Endothelial cell (in vitro differentiated cells): ENCODE data around the gene CTNND2. TPM values are rescaled to one million over a fixed set of nuclear protein-coding genes. Genes with fewer than 3 reads are reported as not detected.

Source experiments
- DNase-seq: peaks from one replicate; pipeline ENCODE4 v3.0.0; 2021; ENCODE audit warnings: low spot score
- H3K27ac Mint-ChIP-seq: one replicate; pipeline ENCODE4 v1.8.0; 2021; ENCODE audit warnings: mixed read lengths, inconsistent platforms; ENCODE audit not compliant: unreplicated experiment
- H3K27me3 Mint-ChIP-seq: one replicate; pipeline ENCODE4 v1.8.0; 2021; ENCODE audit warnings: mild to moderate bottlenecking, moderate library complexity, mixed read lengths, inconsistent platforms; ENCODE audit not compliant: unreplicated experiment
- H3K36me3 Mint-ChIP-seq: one replicate; pipeline ENCODE4 v1.8.0; 2021; ENCODE audit warnings: mild to moderate bottlenecking, low read depth, mixed read lengths, inconsistent platforms; ENCODE audit not compliant: unreplicated experiment
- H3K4me1 Mint-ChIP-seq: one replicate; pipeline ENCODE4 v1.8.0; 2021; ENCODE audit warnings: mild to moderate bottlenecking, mixed read lengths, inconsistent platforms; ENCODE audit not compliant: unreplicated experiment
- H3K4me3 Mint-ChIP-seq: one replicate; pipeline ENCODE4 v1.8.0; 2021; ENCODE audit warnings: mild to moderate bottlenecking, mixed read lengths, inconsistent platforms; ENCODE audit not compliant: unreplicated experiment
- H3K9me3 Mint-ChIP-seq: one replicate; pipeline ENCODE4 v1.8.0; 2021; ENCODE audit warnings: mixed read lengths, inconsistent platforms; ENCODE audit not compliant: unreplicated experiment
- CTCF ChIP-seq: fragments of 200-600 bp; sonication (generic); IDR thresholded peaks from one replicate; pipeline ENCODE4 v1.5.0; 2021; ENCODE audit warnings: antibody characterized with exemption; ENCODE audit not compliant: unreplicated experiment
- total RNA-seq: library from RNA; stranded (reverse); fragmentation: NEBNext Ultra II Directional; extraction: Animal tissue kit (Norgen Biotek cat#: 25700); gene quantifications from one replicate; pipeline ENCODE4 v1.2.1, GENCODE V29; 2021; ENCODE audit not compliant: unreplicated experiment

The CTNND2 gene
- total RNA-seq, 1 donor from 2014 or later, result 3.6 TPM

GRCh38 chr5:11878814-11879213 lies 25.4 kb downstream of the CTNND2 start:
- H3K27me3 Mint-ChIP-seq, result no peaks in the 10 kb centered on the region
- DNase-seq, result no peak
- H3K27ac Mint-ChIP-seq, result no peak overlapping the region
- no peaks in the 10 kb centered on the region for H3K36me3 Mint-ChIP-seq
- no peak overlapping the region for H3K4me3 Mint-ChIP-seq
- H3K9me3 Mint-ChIP-seq, result no peaks in the 10 kb centered on the region
- no peaks in the 10 kb centered on the region for H3K4me1 Mint-ChIP-seq
- no peak for TF ChIP-seq CTCF

- no peaks in the 10 kb centered on the region for H3K36me3 Mint-ChIP-seq
- no peaks in the 10 kb centered on the region for H3K4me1 Mint-ChIP-seq
- no peaks in the 10 kb centered on the region for H3K27me3 Mint-ChIP-seq
- H3K4me3 Mint-ChIP-seq, result no peak overlapping the region
- H3K9me3 Mint-ChIP-seq, result no peaks in the 10 kb centered on the region
- TF ChIP-seq CTCF, result no peak
- no peak for DNase-seq
- H3K27ac Mint-ChIP-seq, result no peak overlapping the region
Observed at GRCh38 chr5:11873587-11873986, 30.7 kb downstream of the CTNND2 start.

GRCh38 chr5:11869203-11869602 lies 35.0 kb downstream of the CTNND2 start:
- no peak overlapping the region for H3K27ac Mint-ChIP-seq
- no peaks in the 10 kb centered on the region for H3K27me3 Mint-ChIP-seq
- DNase-seq, result no peak
- no peaks in the 10 kb centered on the region for H3K36me3 Mint-ChIP-seq
- no peak for TF ChIP-seq CTCF
- no peaks in the 10 kb centered on the region for H3K9me3 Mint-ChIP-seq
- H3K4me3 Mint-ChIP-seq, result no peak overlapping the region
- no peaks in the 10 kb centered on the region for H3K4me1 Mint-ChIP-seq

- no peak overlapping the region for H3K27ac Mint-ChIP-seq
Observed at GRCh38 chr5:11863911-11864310, 40.3 kb downstream of the CTNND2 start.

GRCh38 chr5:11857391-11857790 lies 46.9 kb downstream of the CTNND2 start:
- no peaks in the 10 kb centered on the region for H3K4me1 Mint-ChIP-seq
- no peaks in the 10 kb centered on the region for H3K36me3 Mint-ChIP-seq
- no peaks in the 10 kb centered on the region for H3K27me3 Mint-ChIP-seq
- DNase-seq, result no peak
- H3K9me3 Mint-ChIP-seq, result no peaks in the 10 kb centered on the region
- H3K27ac Mint-ChIP-seq, result no peak overlapping the region
- TF ChIP-seq CTCF, result no peak
- H3K4me3 Mint-ChIP-seq, result no peak overlapping the region

More at GRCh38 chr5:11863911-11864310, 40.3 kb downstream of the CTNND2 start:
- no peak for DNase-seq
- no peak for TF ChIP-seq CTCF
- no peaks in the 10 kb centered on the region for H3K9me3 Mint-ChIP-seq
- H3K36me3 Mint-ChIP-seq, result no peaks in the 10 kb centered on the region
- no peaks in the 10 kb centered on the region for H3K4me1 Mint-ChIP-seq
- no peak overlapping the region for H3K4me3 Mint-ChIP-seq
- no peaks in the 10 kb centered on the region for H3K27me3 Mint-ChIP-seq
